GM10847 (cell line): Measurements from ENCODE around the gene SLC22A1.

ENCODE experiments used
- POLR2A ChIP-seq: IDR thresholded peaks from 2 replicates; pipeline ENCODE4 v1.6.1; 2011; ENCODE audit not compliant: insufficient read length; ENCODE audit errors: extremely low read depth

SLC22A1 gene

GRCh38 chr6:160121558-160121957 is at the start of gene SLC22A1:
TSS of gene SLC22A1 (plus strand) at chr6:160121815. CDS start at chr6:160121936, 121 bp downstream.
- no peak for TF ChIP-seq POLR2A

- no peak for TF ChIP-seq POLR2A
These were observed 48.3 kb upstream of the SLC22A1 start for GRCh38 chr6:160073272-160073671.

- TF ChIP-seq POLR2A: no peak
These were observed 45.6 kb upstream of the SLC22A1 start for GRCh38 chr6:160076009-160076408.

GRCh38 chr6:160077024-160077423 is 44.6 kb upstream of the SLC22A1 start:
- no peak for TF ChIP-seq POLR2A

GRCh38 chr6:160077526-160077925 is 44.1 kb upstream of the SLC22A1 start:
- TF ChIP-seq POLR2A: no peak

GRCh38 chr6:160078883-160079685 is 42.5 kb upstream of the SLC22A1 start:
- no peak for TF ChIP-seq POLR2A

- no peak for TF ChIP-seq POLR2A
These were observed 42.0 kb upstream of the SLC22A1 start for GRCh38 chr6:160079686-160080043.

- no peak for TF ChIP-seq POLR2A
These were observed 41.5 kb upstream of the SLC22A1 start for GRCh38 chr6:160080097-160080496.

- TF ChIP-seq POLR2A: no peak
These were observed 40.2 kb upstream of the SLC22A1 start for GRCh38 chr6:160081398-160081797.

GRCh38 chr6:160082627-160083026 is 39.0 kb upstream of the SLC22A1 start:
- no peak for TF ChIP-seq POLR2A

GRCh38 chr6:160084198-160084776 is 37.3 kb upstream of the SLC22A1 start:
- TF ChIP-seq POLR2A: no peak

- no peak for TF ChIP-seq POLR2A
These were observed 36.4 kb upstream of the SLC22A1 start for GRCh38 chr6:160085226-160085625.

GRCh38 chr6:160085713-160086505 is 35.7 kb upstream of the SLC22A1 start:
- no peak for TF ChIP-seq POLR2A

GRCh38 chr6:160086754-160087153 is 34.9 kb upstream of the SLC22A1 start:
- TF ChIP-seq POLR2A: no peak

- no peak for TF ChIP-seq POLR2A
These were observed 33.4 kb upstream of the SLC22A1 start for GRCh38 chr6:160088069-160088783.
